Measurements from ENCODE around the gene AUTS2.

The AUTS2 gene

DNA sequence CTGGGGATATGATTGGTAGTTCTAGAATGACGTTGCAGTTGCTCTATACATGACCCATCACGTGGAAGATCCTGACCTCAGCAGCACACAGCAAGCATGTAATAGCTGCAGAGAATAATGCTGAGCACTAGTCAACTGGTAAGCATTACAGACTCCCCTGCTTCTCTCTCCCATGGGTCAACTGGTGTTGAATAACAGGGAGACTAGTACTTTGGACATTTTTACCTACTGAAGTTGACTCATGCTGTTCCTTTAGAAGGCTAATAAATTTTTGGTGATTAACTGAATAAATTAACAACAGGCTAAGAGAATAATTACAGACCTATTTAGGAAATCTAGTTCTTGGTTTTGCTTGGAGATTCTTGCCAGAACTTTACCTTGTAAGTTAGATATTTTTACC lies 234.1 kb downstream of the AUTS2 start:
- no peaks in the 10 kb centered on the region for H3K4me1 Mint-ChIP-seq (ENCODE audit: low read depth)
- H3K27ac Mint-ChIP-seq: no peak overlapping the region
- no peak for DNase-seq (ENCODE audit: low spot score)
- peaks cover 3% of the 10 kb centered on the region for H3K27me3 Mint-ChIP-seq (ENCODE audit: low read depth)
- no peaks in the 10 kb centered on the region for H3K9me3 Mint-ChIP-seq
- no peak overlapping the region for H3K4me3 Mint-ChIP-seq
- H3K36me3 Mint-ChIP-seq (ENCODE audit: low read depth): no peaks in the 10 kb centered on the region

DNA sequence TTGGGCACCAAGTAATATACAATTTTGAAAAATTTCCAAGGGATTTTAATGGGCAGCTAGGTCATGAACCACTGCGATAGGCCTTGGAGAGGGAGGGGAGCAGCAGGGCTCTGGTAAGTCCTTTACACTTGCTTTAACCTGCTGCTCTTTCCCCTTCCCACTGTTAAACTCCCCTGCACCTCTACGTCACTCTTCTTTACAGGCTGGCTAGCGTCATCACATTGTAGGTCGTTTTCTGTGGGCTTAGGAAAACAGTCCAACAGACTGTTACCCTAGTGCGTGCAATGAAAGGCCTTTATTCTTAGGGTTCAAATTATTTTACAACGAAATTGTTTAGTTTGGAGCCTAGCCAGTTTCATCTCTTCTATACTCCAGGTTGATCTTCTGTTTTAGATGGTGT lies 235.7 kb downstream of the AUTS2 start:
- Mint-ChIP-seq H3K4me3 (no peak overlapping the region), H3K27ac (no peak overlapping the region), H3K27me3 (ENCODE audit: low read depth) (no peaks in the 10 kb centered on the region), H3K36me3 (ENCODE audit: low read depth) (no peaks in the 10 kb centered on the region), H3K4me1 (ENCODE audit: low read depth) (no peaks in the 10 kb centered on the region), H3K9me3 (no peaks in the 10 kb centered on the region)
- no peak for DNase-seq (ENCODE audit: low spot score)

DNA sequence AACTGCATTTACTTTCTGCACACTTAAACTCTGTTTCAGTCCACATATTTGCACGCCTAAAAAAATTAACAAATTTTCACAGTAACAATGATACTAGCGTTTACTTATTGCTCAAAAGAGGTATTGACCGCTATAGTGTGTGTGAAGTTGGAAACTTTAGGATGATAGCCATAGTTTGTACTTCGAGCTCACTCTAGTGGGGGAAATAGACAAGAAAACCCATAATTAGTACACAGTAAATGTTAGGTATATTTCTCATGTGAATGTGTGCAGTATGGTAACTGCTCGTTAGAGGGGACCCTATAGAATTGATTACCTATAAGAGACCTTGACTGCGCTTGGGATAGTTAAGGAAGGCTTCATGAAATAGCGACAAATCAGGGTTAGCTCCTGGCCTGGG lies 238.4 kb downstream of the AUTS2 start:
- H3K4me1 Mint-ChIP-seq (ENCODE audit: low read depth): no peaks in the 10 kb centered on the region
- H3K27ac Mint-ChIP-seq: no peak overlapping the region
- no peaks in the 10 kb centered on the region for H3K36me3 Mint-ChIP-seq (ENCODE audit: low read depth)
- H3K4me3 Mint-ChIP-seq: no peak overlapping the region
- H3K27me3 Mint-ChIP-seq (ENCODE audit: low read depth): no peaks in the 10 kb centered on the region
- no peak for DNase-seq (ENCODE audit: low spot score)
- no peaks in the 10 kb centered on the region for H3K9me3 Mint-ChIP-seq

DNA sequence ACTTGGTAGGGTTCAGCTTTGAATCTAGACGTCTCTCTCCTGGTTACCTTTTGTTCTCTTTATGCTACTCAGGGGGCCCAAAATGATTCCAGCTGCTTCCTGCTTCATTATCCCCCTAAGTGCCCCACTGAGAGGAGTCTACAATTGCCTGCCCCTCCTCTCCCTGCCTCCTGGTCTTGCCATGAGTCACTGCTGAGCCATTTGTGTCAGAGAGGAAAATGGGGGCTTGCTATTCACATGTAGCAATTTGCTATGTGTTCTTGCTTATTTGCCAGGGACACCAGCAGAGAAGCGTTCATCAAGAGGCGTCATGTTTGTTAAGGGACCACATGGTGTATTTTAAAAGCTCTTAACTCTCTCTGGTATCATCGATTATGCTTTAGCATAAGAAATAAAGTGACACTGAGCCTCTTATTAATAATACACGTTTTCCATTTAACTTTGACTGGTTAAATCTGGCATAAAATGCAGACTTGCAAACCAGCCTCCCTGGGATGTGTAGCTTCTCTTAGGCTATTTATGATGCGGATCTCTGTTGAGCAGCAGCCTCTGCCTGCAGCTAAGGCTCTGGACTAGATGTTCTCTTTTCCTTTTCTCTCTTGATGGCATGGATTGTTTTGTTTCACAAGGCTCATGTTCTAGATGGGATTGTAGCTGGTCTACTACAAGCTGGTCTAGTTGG lies 239.3 kb downstream of the AUTS2 start:
- Mint-ChIP-seq H3K36me3 (ENCODE audit: low read depth) (no peaks in the 10 kb centered on the region), H3K27me3 (ENCODE audit: low read depth) (no peaks in the 10 kb centered on the region), H3K9me3 (no peaks in the 10 kb centered on the region), H3K27ac (no peak overlapping the region), H3K4me1 (ENCODE audit: low read depth) (no peaks in the 10 kb centered on the region), H3K4me3 (no peak overlapping the region)
- no peak for DNase-seq (ENCODE audit: low spot score)

DNA sequence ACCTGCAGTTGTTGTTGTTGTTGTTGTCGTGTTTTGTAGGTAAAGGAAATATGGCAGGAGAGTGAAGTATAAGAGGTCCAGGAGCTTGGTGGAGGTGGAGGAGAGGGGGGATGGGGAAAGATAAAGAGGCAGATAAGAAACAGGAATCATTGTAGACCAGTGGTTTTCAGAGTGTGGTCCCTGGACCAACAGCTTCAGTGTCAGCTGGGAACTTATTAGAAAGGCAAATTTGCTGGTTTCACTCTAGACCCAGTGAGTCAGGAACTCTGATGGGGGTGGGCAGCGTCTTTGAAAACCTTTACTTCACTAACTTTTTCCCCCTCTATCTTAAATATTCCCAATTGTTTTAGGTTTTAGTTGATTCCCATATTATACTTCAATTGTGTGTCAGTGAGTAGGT lies 241.5 kb downstream of the AUTS2 start:
- Mint-ChIP-seq H3K4me1 (ENCODE audit: low read depth) (no peaks in the 10 kb centered on the region), H3K4me3 (no peak overlapping the region), H3K27me3 (ENCODE audit: low read depth) (no peaks in the 10 kb centered on the region), H3K36me3 (ENCODE audit: low read depth) (no peaks in the 10 kb centered on the region), H3K9me3 (no peaks in the 10 kb centered on the region), H3K27ac (no peak overlapping the region)
- no peak for DNase-seq (ENCODE audit: low spot score)

DNA sequence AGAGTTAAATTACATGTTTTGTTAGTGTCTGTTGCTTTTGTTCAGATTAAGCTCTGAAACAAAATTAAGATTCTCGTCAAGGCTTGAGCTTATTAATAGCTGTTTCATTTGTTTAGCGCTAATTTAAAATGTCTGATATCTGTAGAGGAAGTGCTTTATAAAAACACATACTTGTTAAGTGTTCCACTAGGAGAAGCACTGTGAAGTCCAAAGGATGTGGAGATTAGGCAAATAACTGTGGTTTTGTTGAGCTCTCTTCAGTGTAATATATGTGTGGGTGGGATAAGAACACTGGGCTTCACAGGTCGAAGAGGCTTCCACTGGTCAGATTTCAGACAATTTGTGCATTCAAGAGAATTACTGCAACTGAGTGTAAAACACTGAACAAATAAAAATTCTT lies 242.0 kb downstream of the AUTS2 start:
- no peak overlapping the region for H3K4me3 Mint-ChIP-seq
- H3K4me1 Mint-ChIP-seq (ENCODE audit: low read depth): no peaks in the 10 kb centered on the region

DNA sequence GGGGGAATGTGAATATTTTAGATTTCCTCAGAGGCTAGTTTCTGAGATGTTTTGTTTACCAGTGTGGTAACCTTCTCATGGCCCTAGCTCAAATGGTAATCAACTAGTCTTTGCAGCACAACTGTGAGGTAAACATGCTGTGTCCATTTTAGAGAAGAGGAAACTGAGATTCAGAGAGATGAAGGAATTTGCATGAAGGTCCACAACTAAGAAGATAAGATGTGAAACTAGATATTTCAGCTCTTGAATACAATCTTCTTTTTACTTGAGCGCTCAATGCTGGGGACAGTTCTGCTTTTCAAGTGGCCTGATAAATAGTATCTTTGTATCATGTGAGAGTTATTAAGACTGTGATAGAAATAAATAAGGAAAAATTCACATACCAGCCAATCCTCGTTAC lies 245.4 kb downstream of the AUTS2 start:
- H3K4me3 Mint-ChIP-seq: no peak overlapping the region
- H3K9me3 Mint-ChIP-seq: no peaks in the 10 kb centered on the region
- no peak for DNase-seq (ENCODE audit: low spot score)
- no peaks in the 10 kb centered on the region for H3K4me1 Mint-ChIP-seq (ENCODE audit: low read depth)
- H3K27me3 Mint-ChIP-seq (ENCODE audit: low read depth): no peaks in the 10 kb centered on the region
- no peak overlapping the region for H3K27ac Mint-ChIP-seq
- no peaks in the 10 kb centered on the region for H3K36me3 Mint-ChIP-seq (ENCODE audit: low read depth)

More for the DNA sequence above, 242.0 kb downstream of the AUTS2 start:
- no peaks in the 10 kb centered on the region for H3K27me3 Mint-ChIP-seq (ENCODE audit: low read depth)
- no peak for DNase-seq (ENCODE audit: low spot score)
- no peaks in the 10 kb centered on the region for H3K36me3 Mint-ChIP-seq (ENCODE audit: low read depth)
- no peaks in the 10 kb centered on the region for H3K9me3 Mint-ChIP-seq
- H3K27ac Mint-ChIP-seq: no peak overlapping the region

DNA sequence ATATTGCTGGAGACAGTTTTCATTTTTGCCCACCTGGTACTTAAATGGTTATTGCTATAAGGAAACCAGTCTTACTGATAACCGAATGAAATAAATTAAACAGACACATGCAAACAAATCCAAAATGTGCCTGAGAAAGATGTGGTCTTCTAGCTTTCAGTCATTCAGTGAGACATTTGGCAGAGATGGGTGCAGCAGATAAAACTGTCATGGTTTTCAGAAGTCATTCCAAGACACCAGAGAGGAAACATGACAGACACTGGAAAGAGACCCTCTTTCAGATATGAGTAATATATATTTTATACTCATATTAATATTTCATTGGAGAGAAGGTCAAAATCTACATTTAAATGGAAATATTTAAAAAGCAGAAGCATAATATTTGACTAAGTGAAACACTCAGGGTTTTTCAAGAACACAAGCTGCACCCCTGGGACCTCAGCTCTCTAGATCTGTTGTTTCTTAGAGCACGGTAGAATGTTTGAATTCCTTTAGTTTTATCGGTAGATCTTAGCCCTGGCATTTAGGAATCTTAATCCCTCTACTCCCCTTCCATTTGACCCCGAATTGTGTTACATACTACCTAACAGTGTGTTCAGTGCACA lies 246.1 kb downstream of the AUTS2 start:
- no peak overlapping the region for H3K4me3 Mint-ChIP-seq
- no peak for DNase-seq (ENCODE audit: low spot score)
- no peaks in the 10 kb centered on the region for H3K36me3 Mint-ChIP-seq (ENCODE audit: low read depth)
- no peak overlapping the region for H3K27ac Mint-ChIP-seq
- H3K9me3 Mint-ChIP-seq: no peaks in the 10 kb centered on the region
- no peaks in the 10 kb centered on the region for H3K4me1 Mint-ChIP-seq (ENCODE audit: low read depth)
- H3K27me3 Mint-ChIP-seq (ENCODE audit: low read depth): no peaks in the 10 kb centered on the region

DNA sequence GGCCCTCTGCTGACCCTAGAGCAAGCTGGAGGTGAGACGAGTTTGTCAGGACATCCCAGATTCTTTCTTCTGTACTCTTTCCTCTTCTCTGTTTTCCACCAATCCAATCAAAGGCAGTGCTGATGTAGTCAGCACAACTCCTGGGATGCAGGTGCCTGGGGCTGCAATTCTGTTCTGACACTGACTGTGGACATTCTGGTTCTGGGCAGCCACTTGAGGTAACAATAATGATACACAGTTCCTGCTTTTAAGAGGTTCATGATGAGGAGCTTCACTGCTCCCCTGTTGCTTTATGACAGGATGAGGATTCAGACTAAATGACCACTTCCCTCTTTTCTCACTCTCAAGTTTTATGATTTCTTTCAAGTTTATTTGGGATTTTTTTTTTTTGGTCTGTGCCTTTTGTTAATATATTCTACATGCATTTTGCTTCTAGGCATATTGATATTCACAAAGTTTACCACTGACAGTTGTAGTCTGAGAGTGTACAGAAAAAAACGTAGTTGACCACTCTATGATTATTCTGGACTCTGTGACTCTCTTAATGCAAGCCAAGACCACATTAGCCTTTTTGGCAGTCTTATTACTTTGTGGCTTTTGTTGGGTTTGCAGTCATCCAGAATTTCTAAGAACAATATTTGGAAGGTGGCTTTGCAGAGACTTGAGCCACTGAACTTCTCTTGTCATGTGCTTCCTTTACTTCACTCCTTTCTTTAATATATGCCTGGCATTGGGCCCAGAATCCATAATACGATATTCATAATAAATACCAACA lies 247.6 kb downstream of the AUTS2 start:
- no peaks in the 10 kb centered on the region for H3K4me1 Mint-ChIP-seq (ENCODE audit: low read depth)
- no peak overlapping the region for H3K4me3 Mint-ChIP-seq
- no peaks in the 10 kb centered on the region for H3K9me3 Mint-ChIP-seq
- H3K27ac Mint-ChIP-seq: no peak overlapping the region
- no peaks in the 10 kb centered on the region for H3K36me3 Mint-ChIP-seq (ENCODE audit: low read depth)
- no peaks in the 10 kb centered on the region for H3K27me3 Mint-ChIP-seq (ENCODE audit: low read depth)
- DNase-seq (ENCODE audit: low spot score): no peak

DNA sequence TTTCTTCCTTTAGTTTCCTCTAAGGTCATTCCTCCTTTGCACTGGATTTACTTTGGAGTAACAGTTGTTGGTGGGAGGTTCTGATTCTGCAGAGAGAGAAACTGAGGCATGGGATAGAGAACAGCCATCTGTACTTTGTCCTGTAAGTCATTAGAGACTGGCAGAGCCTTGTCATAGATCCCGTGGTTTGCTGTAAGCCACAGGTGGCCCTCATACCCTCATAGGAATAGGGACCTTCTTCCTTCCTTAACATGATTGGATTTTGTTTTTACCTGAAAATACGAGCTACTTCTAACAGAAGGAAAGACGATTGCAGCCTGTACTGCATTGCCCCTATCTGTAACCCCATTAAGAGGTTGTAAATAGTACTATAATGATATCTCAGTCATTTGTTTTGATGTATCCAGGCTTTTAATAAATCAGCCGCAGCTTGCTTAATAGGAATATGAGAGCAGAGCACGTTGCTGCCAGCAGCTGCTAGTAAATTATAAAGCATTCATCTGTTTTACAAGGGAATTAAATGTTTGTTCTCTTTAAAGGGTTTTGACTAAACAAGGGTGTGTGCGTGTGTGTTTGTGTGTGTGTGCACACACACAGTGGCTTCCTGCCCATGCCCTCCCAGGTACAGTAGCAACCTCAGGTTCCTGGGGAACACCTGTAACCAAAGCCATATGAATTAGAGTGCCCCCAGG lies 249.8 kb downstream of the AUTS2 start:
- Mint-ChIP-seq H3K4me1 (ENCODE audit: low read depth) (no peaks in the 10 kb centered on the region), H3K27ac (no peak overlapping the region), H3K9me3 (no peaks in the 10 kb centered on the region), H3K4me3 (no peak overlapping the region), H3K27me3 (ENCODE audit: low read depth) (no peaks in the 10 kb centered on the region), H3K36me3 (ENCODE audit: low read depth) (no peaks in the 10 kb centered on the region)
- DNase-seq (ENCODE audit: low spot score): no peak

DNA sequence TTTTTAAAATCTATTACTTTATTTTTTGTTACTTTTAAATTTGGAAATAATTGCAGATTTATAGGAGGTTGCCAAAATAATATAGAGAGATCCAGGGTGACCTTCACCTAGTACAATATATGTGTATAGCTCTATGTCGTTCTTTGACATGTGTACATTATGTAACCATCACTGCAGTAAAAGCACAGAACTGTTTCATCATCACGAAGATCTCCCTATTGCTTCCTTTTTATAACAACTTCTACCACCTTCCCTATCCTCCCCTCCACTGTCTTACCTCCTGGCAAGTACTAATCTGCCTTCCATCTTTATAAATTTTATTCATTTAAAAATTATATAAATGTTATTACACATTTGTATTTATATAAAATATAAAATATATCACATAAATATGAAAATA lies 251.0 kb downstream of the AUTS2 start:
- no peak overlapping the region for H3K4me3 Mint-ChIP-seq
- H3K9me3 Mint-ChIP-seq: no peaks in the 10 kb centered on the region
- DNase-seq (ENCODE audit: low spot score): no peak
- no peaks in the 10 kb centered on the region for H3K36me3 Mint-ChIP-seq (ENCODE audit: low read depth)
- H3K27me3 Mint-ChIP-seq (ENCODE audit: low read depth): no peaks in the 10 kb centered on the region
- no peak overlapping the region for H3K27ac Mint-ChIP-seq
- no peaks in the 10 kb centered on the region for H3K4me1 Mint-ChIP-seq (ENCODE audit: low read depth)

DNA sequence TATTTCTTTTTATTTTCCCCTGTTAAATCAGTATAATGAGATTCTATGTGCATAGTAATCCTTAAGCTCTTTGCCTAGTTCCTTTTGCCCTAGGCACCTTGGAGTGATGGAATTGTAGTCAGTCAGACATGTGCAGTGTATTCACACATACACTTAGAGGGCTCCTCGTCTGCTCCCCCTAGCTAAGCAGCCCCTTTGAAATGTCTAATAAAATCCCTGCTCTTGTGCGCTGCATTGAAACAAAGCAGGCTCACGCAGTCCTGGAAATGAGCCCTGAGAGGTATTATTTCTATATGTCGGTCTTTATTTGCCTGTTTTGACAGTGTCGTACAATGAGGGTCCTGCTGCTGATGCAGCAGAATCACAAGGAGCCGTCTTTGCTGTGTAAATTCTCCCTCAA lies 258.7 kb downstream of the AUTS2 start:
- H3K27me3 Mint-ChIP-seq (ENCODE audit: low read depth): no peaks in the 10 kb centered on the region
- DNase-seq (ENCODE audit: low spot score): no peak
- H3K9me3 Mint-ChIP-seq: no peaks in the 10 kb centered on the region
- H3K27ac Mint-ChIP-seq: no peak overlapping the region
- no peak overlapping the region for H3K4me3 Mint-ChIP-seq
- H3K36me3 Mint-ChIP-seq (ENCODE audit: low read depth): no peaks in the 10 kb centered on the region
- H3K4me1 Mint-ChIP-seq (ENCODE audit: low read depth): no peaks in the 10 kb centered on the region

DNA sequence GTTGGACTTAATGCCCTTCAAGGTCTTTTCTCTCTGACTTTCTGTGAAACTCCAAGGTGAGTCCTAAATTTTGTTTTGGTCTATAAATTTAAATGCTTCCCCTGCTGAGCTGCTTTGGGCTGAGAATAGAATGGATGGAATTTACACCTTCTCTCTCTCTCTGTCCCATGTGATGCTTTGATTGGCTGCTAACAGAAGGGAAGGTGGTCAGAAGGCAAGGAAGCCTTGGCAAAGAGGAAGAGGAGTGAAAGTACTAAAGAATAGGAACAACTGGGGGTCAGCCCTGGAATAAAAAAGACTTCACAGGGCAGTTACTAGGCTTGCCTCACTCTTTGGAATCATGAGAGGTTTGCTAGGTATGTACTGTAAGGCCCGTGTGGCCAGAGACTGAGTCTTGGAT lies 260.2 kb downstream of the AUTS2 start:
- Mint-ChIP-seq H3K27ac (no peak overlapping the region), H3K27me3 (ENCODE audit: low read depth) (no peaks in the 10 kb centered on the region), H3K4me1 (ENCODE audit: low read depth) (no peaks in the 10 kb centered on the region), H3K9me3 (no peaks in the 10 kb centered on the region), H3K36me3 (ENCODE audit: low read depth) (no peaks in the 10 kb centered on the region), H3K4me3 (no peak overlapping the region)
- DNase-seq (ENCODE audit: low spot score): no peak

DNA sequence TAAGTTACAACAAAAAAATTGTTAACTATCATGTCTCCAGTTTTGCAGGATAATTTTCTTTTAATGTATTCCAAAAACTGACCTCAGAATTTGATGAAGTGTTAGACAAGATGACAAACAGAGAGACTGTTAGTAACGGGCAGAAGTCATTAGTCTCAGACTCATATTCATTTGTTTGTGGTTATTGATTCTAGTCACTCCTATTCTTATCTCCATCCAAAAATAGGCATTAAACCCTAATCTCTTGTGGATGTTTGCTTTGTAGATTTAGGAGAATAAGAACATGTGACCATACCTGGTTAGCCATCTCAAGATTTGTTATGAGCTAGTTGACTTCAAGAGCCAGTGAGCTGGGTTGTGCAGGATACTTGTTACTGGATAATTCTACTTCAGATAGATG lies 261.1 kb downstream of the AUTS2 start:
- Mint-ChIP-seq H3K27me3 (ENCODE audit: low read depth) (no peaks in the 10 kb centered on the region), H3K4me3 (no peak overlapping the region), H3K36me3 (ENCODE audit: low read depth) (no peaks in the 10 kb centered on the region), H3K27ac (no peak overlapping the region), H3K4me1 (ENCODE audit: low read depth) (no peaks in the 10 kb centered on the region), H3K9me3 (no peaks in the 10 kb centered on the region)
- DNase-seq (ENCODE audit: low spot score): no peak

Data from T-helper 2 cell treated with Interferon-gamma antibody and Interleukin-4, amounts not matched to agents 5 μg/mL and 100 μg/mL, for 36 hours (primary cell).